ENCODE measurements around the gene IFITM10. TPM values are rescaled to one million over a fixed set of nuclear protein-coding genes. Genes with fewer than 3 reads are reported as not detected.

The IFITM10 gene
- total and polyA plus RNA-seq, 2 experiments from 2014 or later = 0.89 to 1.4 TPM

GRCh38 chr11:1734641-1735081 is 15.7 kb downstream of the IFITM10 start:
- Histone ChIP-seq H3K4me3 (no peak overlapping the region), H3K27me3 (peaks cover 6% of the 10 kb centered on the region)

GRCh38 chr11:1733716-1734640 is 16.4 kb downstream of the IFITM10 start:
- H3K4me2 ChIP-seq = no peak overlapping the region
- no peak overlapping the region for H2AFZ ChIP-seq

More at GRCh38 chr11:1734641-1735081, 15.7 kb downstream of the IFITM10 start:
- no peaks in the 10 kb centered on the region for H3K79me2 ChIP-seq
- H3K27ac ChIP-seq = no peak overlapping the region
- no peaks in the 10 kb centered on the region for H3K9me2 ChIP-seq (replicated peaks; ENCODE audit: insufficient read depth)
- H3K4me1 ChIP-seq (ENCODE audit: insufficient read depth) = peaks cover 2% of the 10 kb centered on the region
- TF ChIP-seq CTCF (IDR thresholded peaks at IDR 0.05; ENCODE audit: poor library complexity) = no peak
- TF ChIP-seq EZH2phosphoT487 (IDR thresholded peaks at IDR 0.05; ENCODE audit: low read depth, severe bottlenecking, unreplicated experiment) = no peak
- no peak for TF ChIP-seq EZH2 (IDR thresholded peaks at IDR 0.05; ENCODE audit: borderline replicate concordance)
- 70% methylated on average over 8 of the region's 10 CpGs for WGBS (ENCODE audit: low lambda C conversion rate, missing lambda C conversion rate)
- H3K36me3 ChIP-seq (replicated peaks; ENCODE audit: insufficient read depth, low read depth) = no peaks in the 10 kb centered on the region
- no peaks in the 10 kb centered on the region for H3K9me3 ChIP-seq (ENCODE audit: low read depth)
- no peak for DNase-seq (ENCODE audit: low spot score)
- no peak overlapping the region for H2AFZ ChIP-seq
- H3K4me2 ChIP-seq = no peak overlapping the region
- H4K20me1 ChIP-seq (ENCODE audit: insufficient read depth, poor library complexity, severe bottlenecking) = no peaks in the 10 kb centered on the region

GRCh38 chr11:1733009-1733715 is 17.2 kb downstream of the IFITM10 start:
- Histone ChIP-seq H3K9me3 (ENCODE audit: low read depth) (no peaks in the 10 kb centered on the region), H3K9me2 (replicated peaks; ENCODE audit: insufficient read depth) (no peaks in the 10 kb centered on the region), H2AFZ (no peak overlapping the region), H3K79me2 (no peaks in the 10 kb centered on the region), H3K4me2 (no peak overlapping the region), H3K36me3 (replicated peaks; ENCODE audit: insufficient read depth, low read depth) (no peaks in the 10 kb centered on the region), H4K20me1 (ENCODE audit: insufficient read depth, poor library complexity, severe bottlenecking) (no peaks in the 10 kb centered on the region), H3K4me1 (ENCODE audit: insufficient read depth) (peaks cover 5% of the 10 kb centered on the region), H3K4me3 (no peak overlapping the region), H3K27ac (no peak overlapping the region), H3K27me3 (no peaks in the 10 kb centered on the region)
- no peak for TF ChIP-seq EZH2phosphoT487 (IDR thresholded peaks at IDR 0.05; ENCODE audit: low read depth, severe bottlenecking, unreplicated experiment)
- TF ChIP-seq EZH2 (IDR thresholded peaks at IDR 0.05; ENCODE audit: borderline replicate concordance) = no peak
- TF ChIP-seq CTCF (IDR thresholded peaks at IDR 0.05; ENCODE audit: poor library complexity) = no peak
- DNase-seq (ENCODE audit: low spot score) = no peak
- WGBS (ENCODE audit: low lambda C conversion rate, missing lambda C conversion rate) = 76% methylated on average over 8 of the region's 14 CpGs

More at GRCh38 chr11:1733716-1734640, 16.4 kb downstream of the IFITM10 start:
- Histone ChIP-seq H3K9me2 (replicated peaks; ENCODE audit: insufficient read depth) (no peaks in the 10 kb centered on the region), H3K27ac (no peak overlapping the region), H3K4me1 (ENCODE audit: insufficient read depth) (peaks cover 5% of the 10 kb centered on the region), H3K4me3 (no peak overlapping the region), H4K20me1 (ENCODE audit: insufficient read depth, poor library complexity, severe bottlenecking) (no peaks in the 10 kb centered on the region), H3K79me2 (no peaks in the 10 kb centered on the region), H3K36me3 (replicated peaks; ENCODE audit: insufficient read depth, low read depth) (no peaks in the 10 kb centered on the region), H3K9me3 (ENCODE audit: low read depth) (no peaks in the 10 kb centered on the region), H3K27me3 (no peaks in the 10 kb centered on the region)
- TF ChIP-seq EZH2 (IDR thresholded peaks at IDR 0.05; ENCODE audit: borderline replicate concordance) (no peak), EZH2phosphoT487 (IDR thresholded peaks at IDR 0.05; ENCODE audit: low read depth, severe bottlenecking, unreplicated experiment) (no peak), CTCF (IDR thresholded peaks at IDR 0.05; ENCODE audit: poor library complexity) (no peak)
- no peak for DNase-seq (ENCODE audit: low spot score)
- WGBS (ENCODE audit: low lambda C conversion rate, missing lambda C conversion rate) = 84% methylated on average over 28 of the region's 28 CpGs
